ENCODE data around the gene GRIP1.

- no peak for TF ChIP-seq CTCF (conservative IDR thresholded peaks at IDR 0.05 in 1 of 2, IDR thresholded peaks at IDR 0.05 in 1 of 2; ENCODE audit: low read depth in 1 of 2, low read length in 2 of 2)
- no peak for TF ChIP-seq EZH2 (IDR thresholded peaks at IDR 0.05; ENCODE audit: low read length, missing control alignments)
Observed at GRCh38 chr12:66461331-66461730, 217.5 kb downstream of the GRIP1 start.
